Right ventricle myocardium superior (tissue), 1 donor: ENCODE measurements around the gene DNAAF9. TPM values are rescaled to one million over a fixed set of nuclear protein-coding genes. Genes with fewer than 3 reads are reported as not detected.
A peak's percentile ranks its signal among the peaks of the same experiment; 100 is the strongest.

Source experiments
- ATAC-seq: fragments of 200-7000 bp; cut with Tn5 transposase; one replicate; pipeline ENCODE4 v1.9.1; 2020; ENCODE audit warnings: mild to moderate bottlenecking; ENCODE audit not compliant: poor library complexity
- DNase-seq: peaks from one replicate; pipeline ENCODE4 v3.0.0-alpha.2; 2020
- intact Hi-C: fragments of 100-400 bp; cut with DNase I; formaldehyde crosslinking; loops from one replicate; pipeline ENCODE4 v1.11.2; 2022
- total RNA-seq: library from RNA; stranded (reverse); fragmentation: NEBNext Ultra II Directional; extraction: Animal tissue kit (Norgen Biotek cat#: 25700); gene quantifications from one replicate; pipeline ENCODE4 v1.2.1, GENCODE V29; 2021
- donor health status: DM: no; HTN: yes; CAD: no; lungs with severe emphysema.

Gene DNAAF9
- total RNA-seq, 1 donor from 2014 or later = 20.4 TPM

- intact Hi-C loops = no loop called here
- DNase-seq (no peak), ATAC-seq (no peak)
Measured at GRCh38 chr20:3414122-3414521, 6.7 kb upstream of the DNAAF9 start.

- DNase-seq = no peak
- intact Hi-C loops = no loop called here
- ATAC-seq = no peak
Measured at GRCh38 chr20:3413393-3413889, 6.0 kb upstream of the DNAAF9 start.

- DNase-seq = no peak
- ATAC-seq = no peak
- intact Hi-C loops = no loop called here
Measured at GRCh38 chr20:3412600-3413392, 5.3 kb upstream of the DNAAF9 start.

GRCh38 chr20:3410464-3410863, 3.0 kb upstream of the DNAAF9 start:
- intact Hi-C loops = no loop called here
- DNase-seq = no peak
- ATAC-seq = no peak

GRCh38 chr20:3409417-3409816, 1.9 kb upstream of the DNAAF9 start:
- DNase-seq (peak; percentile 47), ATAC-seq (no peak)
- intact Hi-C loops = loop anchor here (10.0 kb wide), 2 partner anchors 55 to 65 kb away; partner anchors contain the start of gene ATRN

GRCh38 chr20:3407771-3408637, 535 bp upstream of the DNAAF9 start:
- DNase-seq = peak; percentile 86
- intact Hi-C loops = loop anchor here (10.0 kb wide), 2 partner anchors 53 to 67 kb away; partner anchors contain the start of gene ATRN
- peak; percentile 88 for ATAC-seq

GRCh38 chr20:3406481-3407039, 909 bp downstream of the DNAAF9 start:
- intact Hi-C loops = loop anchor here (10.0 kb wide), 2 partner anchors 52 to 68 kb away; partner anchors contain the start of gene ATRN
- ATAC-seq = peak; percentile 0
- peak; percentile 46 for DNase-seq

- intact Hi-C loops = loop anchor here (10.0 kb wide), 2 partner anchors 51 to 69 kb away; partner anchors contain the start of gene ATRN
- DNase-seq (no peak), ATAC-seq (no peak)
Measured at GRCh38 chr20:3405696-3406358, 1.6 kb downstream of the DNAAF9 start.

GRCh38 chr20:3405139-3405538, 2.3 kb downstream of the DNAAF9 start:
- ATAC-seq (no peak), DNase-seq (no peak)
- intact Hi-C loops = loop anchor here (10.0 kb wide), 2 partner anchors 50 to 70 kb away; partner anchors contain the start of gene ATRN

GRCh38 chr20:3404402-3404801, 3.1 kb downstream of the DNAAF9 start:
- intact Hi-C loops = loop anchor here (10.0 kb wide), 2 partner anchors 50 to 70 kb away; partner anchors contain the start of gene ATRN
- no peak for ATAC-seq
- no peak for DNase-seq

GRCh38 chr20:3403741-3404140, 3.7 kb downstream of the DNAAF9 start:
- no peak for ATAC-seq
- DNase-seq = no peak
- intact Hi-C loops = loop anchor here (10.0 kb wide), 2 partner anchors 49 to 71 kb away; partner anchors contain the start of gene ATRN

GRCh38 chr20:3402453-3402852, 5.0 kb downstream of the DNAAF9 start:
- intact Hi-C loops = loop anchor here (10.0 kb wide), 2 partner anchors 48 to 72 kb away; partner anchors contain the start of gene ATRN
- ATAC-seq (no peak), DNase-seq (no peak)

GRCh38 chr20:3400260-3401155, 7.0 kb downstream of the DNAAF9 start:
- DNase-seq (no peak), ATAC-seq (peak; percentile 35)
- intact Hi-C loops = loop anchor here (10.0 kb wide), 2 partner anchors 46 to 74 kb away; partner anchors contain the start of gene ATRN

- ATAC-seq = no peak
- intact Hi-C loops = no loop called here
- DNase-seq = no peak
Measured at GRCh38 chr20:3398681-3399252, 8.7 kb downstream of the DNAAF9 start.

GRCh38 chr20:3396492-3396891, 11.0 kb downstream of the DNAAF9 start:
- intact Hi-C loops = no loop called here
- DNase-seq = no peak
- ATAC-seq = no peak

GRCh38 chr20:3392756-3393155, 14.7 kb downstream of the DNAAF9 start:
- intact Hi-C loops = no loop called here
- no peak for ATAC-seq
- DNase-seq = no peak
